ENCODE data around the gene RAF1. TPM values are rescaled to one million over a fixed set of nuclear protein-coding genes. Genes with fewer than 3 reads are reported as not detected.
"Not testable (repeated sequence)": the region's sequence is repeated elsewhere in the genome, so short reads cannot be mapped to it uniquely, and the experiment has no call there.

The RAF1 gene
- total RNA-seq, 2 donors from 2014 or later: 158 to 183 TPM

- DNase-seq (ENCODE audit: low spot score) (no peak), ATAC-seq (ENCODE audit: insufficient number of reproducible peaks, low FRiP score, low read depth) (no peak)
Observed at GRCh38 chr3:12638105-12638504, 25.8 kb downstream of the RAF1 start.

GRCh38 chr3:12633108-12633507 is 30.8 kb downstream of the RAF1 start:
- TF ChIP-seq, protein P1, sequence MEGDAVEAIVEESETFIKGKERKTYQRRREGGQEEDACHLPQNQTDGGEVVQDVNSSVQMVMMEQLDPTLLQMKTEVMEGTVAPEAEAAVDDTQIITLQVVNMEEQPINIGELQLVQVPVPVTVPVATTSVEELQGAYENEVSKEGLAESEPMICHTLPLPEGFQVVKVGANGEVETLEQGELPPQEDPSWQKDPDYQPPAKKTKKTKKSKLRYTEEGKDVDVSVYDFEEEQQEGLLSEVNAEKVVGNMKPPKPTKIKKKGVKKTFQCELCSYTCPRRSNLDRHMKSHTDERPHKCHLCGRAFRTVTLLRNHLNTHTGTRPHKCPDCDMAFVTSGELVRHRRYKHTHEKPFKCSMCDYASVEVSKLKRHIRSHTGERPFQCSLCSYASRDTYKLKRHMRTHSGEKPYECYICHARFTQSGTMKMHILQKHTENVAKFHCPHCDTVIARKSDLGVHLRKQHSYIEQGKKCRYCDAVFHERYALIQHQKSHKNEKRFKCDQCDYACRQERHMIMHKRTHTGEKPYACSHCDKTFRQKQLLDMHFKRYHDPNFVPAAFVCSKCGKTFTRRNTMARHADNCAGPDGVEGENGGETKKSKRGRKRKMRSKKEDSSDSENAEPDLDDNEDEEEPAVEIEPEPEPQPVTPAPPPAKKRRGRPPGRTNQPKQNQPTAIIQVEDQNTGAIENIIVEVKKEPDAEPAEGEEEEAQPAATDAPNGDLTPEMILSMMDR (IDR thresholded peaks at IDR 0.05): no peak
- no peaks in the 10 kb centered on the region for H3K27me3 ChIP-seq (replicated peaks; ENCODE audit: insufficient read depth)
- ATAC-seq (ENCODE audit: insufficient number of reproducible peaks, low FRiP score, low read depth): no peak
- no peaks in the 10 kb centered on the region for H3K36me3 ChIP-seq
- no peak overlapping the region for H3K27ac ChIP-seq
- H3K4me3 ChIP-seq: no peak overlapping the region
- DNase-seq (ENCODE audit: low spot score): no peak
- H3K9me3 ChIP-seq: no peaks in the 10 kb centered on the region
- peaks cover 39 to 62% of the 10 kb centered on the region in 2 donors for H3K4me1 ChIP-seq (ENCODE audit: control insufficient read depth in 1 of 2, low read depth in 2 of 2)

More at GRCh38 chr3:12638105-12638504, 25.8 kb downstream of the RAF1 start:
- Histone ChIP-seq H3K27me3 (replicated peaks; ENCODE audit: insufficient read depth) (no peaks in the 10 kb centered on the region), H3K27ac (no peak overlapping the region), H3K9me3 (no peaks in the 10 kb centered on the region), H3K36me3 (no peaks in the 10 kb centered on the region), H3K4me1 (ENCODE audit: control insufficient read depth in 1 of 2, low read depth in 2 of 2) (peaks cover 12 to 46% of the 10 kb centered on the region in 2 donors), H3K4me3 (no peak overlapping the region)
- TF ChIP-seq, protein P1 (IDR thresholded peaks at IDR 0.05): no peak

- no peak for DNase-seq (ENCODE audit: low spot score)
- TF ChIP-seq, protein P1 (IDR thresholded peaks at IDR 0.05): no peak
- Histone ChIP-seq H3K27ac (no peak overlapping the region), H3K9me3 (no peaks in the 10 kb centered on the region), H3K4me1 (ENCODE audit: control insufficient read depth in 1 of 2, low read depth in 2 of 2) (peaks cover 39 to 62% of the 10 kb centered on the region in 2 donors), H3K27me3 (replicated peaks; ENCODE audit: insufficient read depth) (no peaks in the 10 kb centered on the region), H3K4me3 (no peak overlapping the region), H3K36me3 (no peaks in the 10 kb centered on the region)
- ATAC-seq (ENCODE audit: insufficient number of reproducible peaks, low FRiP score, low read depth): no peak
Observed at GRCh38 chr3:12632523-12632922, 31.4 kb downstream of the RAF1 start.

- peak overlapping the region; percentile 6 to 66 for H3K27ac ChIP-seq
- H3K27me3 ChIP-seq (replicated peaks; ENCODE audit: insufficient read depth); ATAC-seq (ENCODE audit: insufficient number of reproducible peaks, low FRiP score, low read depth); H3K9me3 ChIP-seq; DNase-seq (ENCODE audit: low spot score); H3K4me3 ChIP-seq; H3K36me3 ChIP-seq: not testable (repeated sequence)
- peaks cover 44 to 65% of the 10 kb centered on the region in 2 donors for H3K4me1 ChIP-seq (ENCODE audit: control insufficient read depth in 1 of 2, low read depth in 2 of 2)
Observed at GRCh38 chr3:12630843-12631242, 33.1 kb downstream of the RAF1 start.

- peak overlapping the region; percentile 6 to 66 for H3K27ac ChIP-seq
- TF ChIP-seq, protein P1 (IDR thresholded peaks at IDR 0.05): no peak
- no peaks in the 10 kb centered on the region for H3K36me3 ChIP-seq
- H3K27me3 ChIP-seq (replicated peaks; ENCODE audit: insufficient read depth): no peaks in the 10 kb centered on the region
- no peak overlapping the region for H3K4me3 ChIP-seq
- no peak for DNase-seq (ENCODE audit: low spot score)
- H3K9me3 ChIP-seq: no peaks in the 10 kb centered on the region
- H3K4me1 ChIP-seq (ENCODE audit: control insufficient read depth in 1 of 2, low read depth in 2 of 2): peaks cover 48 to 71% of the 10 kb centered on the region in 2 donors
- ATAC-seq (ENCODE audit: insufficient number of reproducible peaks, low FRiP score, low read depth): no peak
Observed at GRCh38 chr3:12630292-12630691, 33.6 kb downstream of the RAF1 start.

GRCh38 chr3:12629560-12629959 is 34.4 kb downstream of the RAF1 start:
- H3K27me3 ChIP-seq (replicated peaks; ENCODE audit: insufficient read depth): no peaks in the 10 kb centered on the region
- ATAC-seq (ENCODE audit: insufficient number of reproducible peaks, low FRiP score, low read depth): peak; percentile 43

More at GRCh38 chr3:12629560-12629959, 34.4 kb downstream of the RAF1 start:
- TF ChIP-seq, protein P1 (IDR thresholded peaks at IDR 0.05): no peak
- peaks cover 52 to 75% of the 10 kb centered on the region in 2 donors for H3K4me1 ChIP-seq (ENCODE audit: control insufficient read depth in 1 of 2, low read depth in 2 of 2)
- no peaks in the 10 kb centered on the region for H3K9me3 ChIP-seq
- peak overlapping the region; percentile 25 for H3K4me3 ChIP-seq
- no peak for DNase-seq (ENCODE audit: low spot score)
- H3K36me3 ChIP-seq: no peaks in the 10 kb centered on the region
- peak overlapping the region; percentile 6 to 66 for H3K27ac ChIP-seq
